ENCODE measurements around the gene MADCAM1. TPM values are rescaled to one million over a fixed set of nuclear protein-coding genes. Genes with fewer than 3 reads are reported as not detected.
A peak's percentile ranks its signal among the peaks of the same experiment; 100 is the strongest.

MADCAM1 gene
- total and polyA plus RNA-seq, 2 donors (not counting 1 experiment from before 2014, with no cell fraction given): 0.70 to 2.5 TPM

- H3K9me3 ChIP-seq (ENCODE audit: control extremely low read depth in 1 of 3, control insufficient read depth in 2 of 3, insufficient read depth in 1 of 3, low read length in 2 of 3): peaks cover 0 to 8% (median 0%) of the 10 kb centered on the region in 3 donors
- Mint-ChIP-seq H3K9me3 (ENCODE audit: insufficient read depth) (no peaks in the 10 kb centered on the region), H3K4me3 (no peak overlapping the region), H3K4me1 (peaks cover 29% of the 10 kb centered on the region), H3K27me3 (no peaks in the 10 kb centered on the region), H3K27ac (no peak overlapping the region)
- no peaks in the 10 kb centered on the region for H3K27me3 ChIP-seq (replicated peaks in 1 of 4; ENCODE audit: control extremely low read depth in 1 of 4, control insufficient read depth in 3 of 4, insufficient read depth in 4 of 4, low read length in 3 of 4)
- H3K27ac ChIP-seq (ENCODE audit: low read length in 2 of 2): no peak overlapping the region
- DNase-seq (no peak), ATAC-seq (ENCODE audit: low read depth) (no peak)
- 62% methylated on average over 57 of the region's 62 CpGs for WGBS (ENCODE audit: insufficient coverage)
- peak overlapping the region; percentile 3 for H3K4me2 ChIP-seq (replicated peaks; ENCODE audit: low read depth, low read length, poor library complexity, severe bottlenecking)
- H3K79me2 ChIP-seq (ENCODE audit: control insufficient read depth, insufficient read depth, low read length): peaks cover 21% of the 10 kb centered on the region
- no peak overlapping the region for H3K9ac ChIP-seq (ENCODE audit: low read length)
- peaks cover 20% of the 10 kb centered on the region for H4K20me1 ChIP-seq (ENCODE audit: control insufficient read depth, insufficient read depth, low read length, poor library complexity, severe bottlenecking)
- no peak for TF ChIP-seq CTCF (IDR thresholded peaks at IDR 0.05)
- no peak for TF ChIP-seq EZH2 (IDR thresholded peaks at IDR 0.05; ENCODE audit: borderline replicate concordance, insufficient read depth, low read depth, low read length, poor library complexity, severe bottlenecking)
- ChIA-PET CTCF (no interaction called here), POLR2A (no interaction called here)
- peaks cover 0 to 4% of the 10 kb centered on the region in 2 experiments for H3K36me3 ChIP-seq (replicated peaks in 1 of 2; ENCODE audit: control extremely low read depth in 1 of 2, control insufficient read depth in 1 of 2, extremely low read depth in 1 of 2, insufficient read depth in 2 of 2, low read length in 1 of 2)
- H2AFZ ChIP-seq (ENCODE audit: insufficient read depth, low read depth, low read length, poor library complexity, severe bottlenecking): no peak overlapping the region
- intact Hi-C loops (cut with micrococcal nuclease): no loop called here
- H3K4me1 ChIP-seq (ENCODE audit: control insufficient read depth in 2 of 2, insufficient read depth in 2 of 2, low read length in 2 of 2): peaks cover 26 to 27% of the 10 kb centered on the region in 2 donors
- H3K4me3 ChIP-seq (ENCODE audit: control extremely low read depth in 1 of 5, extremely low read depth in 1 of 5, insufficient read depth in 1 of 5, low read depth in 2 of 5, low read length in 4 of 5): no peak overlapping the region
These were observed 16.5 kb downstream of the MADCAM1 start for GRCh38 chr19:512547-513365.

Measured in B cell (primary cell).